CD4-positive, alpha-beta T cell treated with Interferon alpha-2 for 1 hour (primary cell): ENCODE results near the gene TUBGCP2.
A peak's percentile ranks its signal among the peaks of the same experiment; 100 is the strongest.

Experiments used
- DNase-seq, 2 donors: peaks; one replicate each; pipeline ENCODE4 v3.0.0-alpha.2; 2020 to 2022

The TUBGCP2 gene

DNA sequence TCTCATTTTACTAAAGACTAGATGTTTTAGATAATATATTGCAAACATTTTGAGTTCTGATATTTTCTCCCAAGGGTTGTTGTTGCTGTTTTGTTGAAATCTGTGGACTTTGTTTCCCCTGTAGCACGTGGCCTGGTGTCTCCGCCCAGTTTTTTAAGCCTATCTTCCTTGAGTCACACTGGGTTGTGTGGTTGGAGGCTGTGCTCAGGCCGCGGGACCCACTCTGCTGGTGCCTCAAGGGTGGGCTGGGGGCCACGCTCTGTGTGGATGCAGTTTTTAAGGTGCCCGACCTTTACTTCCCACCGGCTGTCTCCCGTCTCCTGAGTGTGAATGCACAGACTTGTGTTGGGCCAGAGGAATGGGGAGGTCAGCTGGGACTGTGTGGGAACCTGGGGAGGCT, 34.3 kb upstream of the TUBGCP2 start:
- DNase-seq: no peak

DNA sequence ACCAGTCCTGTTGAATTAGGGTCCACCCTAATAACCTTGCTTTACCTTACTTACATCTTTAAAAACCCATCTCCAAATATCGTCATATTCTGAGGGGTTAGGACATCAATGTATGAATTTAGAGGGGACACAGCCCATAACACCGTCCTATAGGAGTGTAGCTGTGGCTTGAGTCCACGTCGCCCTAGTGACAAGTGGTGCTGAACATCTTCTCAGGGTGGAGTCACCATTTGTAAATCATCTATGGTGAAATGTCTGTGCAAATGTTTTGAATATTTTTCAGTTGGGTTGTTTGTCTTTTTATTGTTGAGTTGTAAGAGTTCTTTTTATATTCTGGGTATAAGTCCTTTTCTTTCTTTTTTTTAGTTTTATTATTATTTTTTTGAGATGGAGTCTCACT, 33.3 kb upstream of the TUBGCP2 start:
- DNase-seq: no peak

DNA sequence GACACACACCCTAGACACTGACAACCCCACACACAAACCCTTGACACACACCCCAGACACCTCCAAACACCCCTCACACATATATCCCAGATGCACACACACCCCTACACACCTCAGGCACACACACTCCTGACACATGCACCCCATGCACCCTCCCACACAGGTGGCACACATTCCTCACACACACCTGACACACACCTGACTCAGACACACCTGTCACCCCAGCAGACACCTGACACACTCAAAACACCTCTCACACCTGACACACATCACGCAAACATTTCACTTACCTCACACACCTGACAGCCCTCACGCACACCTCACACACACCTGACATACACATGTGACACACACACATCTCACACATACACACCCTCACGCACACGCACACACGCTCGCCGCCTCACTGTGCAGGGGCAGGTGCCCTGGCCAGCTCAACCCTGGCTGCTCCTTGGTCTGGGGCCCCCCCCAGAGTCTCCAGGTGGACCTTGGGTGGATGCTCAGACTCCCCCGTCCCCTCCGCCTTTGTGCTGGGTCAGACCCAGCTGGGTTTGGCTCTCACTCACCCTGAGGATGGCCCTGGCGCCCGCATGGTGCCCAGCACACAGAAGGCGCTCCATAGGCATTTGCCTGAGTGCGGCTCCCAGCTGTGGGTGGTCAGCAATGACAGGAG, 31.2 kb upstream of the TUBGCP2 start:
- DNase-seq: no peak

DNA sequence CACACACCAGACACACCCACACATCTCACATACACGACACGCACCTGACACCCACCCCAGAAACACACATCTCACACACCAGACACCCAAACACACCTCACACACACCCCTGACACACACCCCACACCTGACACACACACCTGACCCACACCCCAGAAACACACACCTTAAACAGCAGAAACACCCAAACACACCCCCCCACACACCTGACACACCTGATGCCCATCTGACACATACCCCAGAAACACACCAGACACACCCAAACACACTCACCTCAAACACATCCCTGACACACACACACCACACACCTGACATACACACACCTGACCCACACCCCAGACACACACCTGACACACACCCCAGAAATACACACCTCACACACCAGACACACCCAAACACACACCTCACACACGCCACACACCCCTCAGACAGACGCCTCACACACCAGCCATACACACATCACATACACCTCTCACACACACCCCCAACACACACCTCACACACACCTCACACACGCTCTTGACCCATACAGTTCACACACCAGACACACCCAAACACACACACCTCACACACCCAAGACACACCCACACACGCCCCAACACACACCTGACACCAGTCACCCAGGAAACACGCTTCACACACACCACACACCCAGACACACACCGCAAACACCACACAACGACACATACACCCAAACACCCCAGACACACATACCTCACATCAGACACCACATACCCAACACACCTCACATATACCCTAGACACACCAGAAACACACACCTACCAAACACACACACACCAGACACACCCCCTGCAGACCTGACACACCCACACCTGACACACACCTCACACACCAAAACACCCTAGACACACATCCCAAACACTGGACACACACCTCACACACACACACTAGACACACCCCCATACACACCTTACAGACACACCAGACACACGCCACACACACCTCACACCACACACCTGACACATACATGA, 29.7 kb upstream of the TUBGCP2 start:
- DNase-seq: no peak

DNA sequence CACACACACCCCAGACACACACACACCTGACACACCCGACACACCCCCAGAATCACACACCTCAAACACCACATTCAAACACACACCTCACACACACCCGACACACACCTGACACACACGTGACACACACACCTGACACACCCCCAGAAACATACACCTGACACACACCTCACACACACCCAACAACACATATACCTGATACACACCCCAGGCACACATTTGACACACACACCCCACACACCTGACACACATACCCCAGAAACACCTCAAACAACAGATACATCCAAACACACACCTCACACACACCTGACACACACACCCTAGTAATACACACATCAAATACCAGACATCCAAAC, 28.7 kb upstream of the TUBGCP2 start:
- DNase-seq: no peak

DNA sequence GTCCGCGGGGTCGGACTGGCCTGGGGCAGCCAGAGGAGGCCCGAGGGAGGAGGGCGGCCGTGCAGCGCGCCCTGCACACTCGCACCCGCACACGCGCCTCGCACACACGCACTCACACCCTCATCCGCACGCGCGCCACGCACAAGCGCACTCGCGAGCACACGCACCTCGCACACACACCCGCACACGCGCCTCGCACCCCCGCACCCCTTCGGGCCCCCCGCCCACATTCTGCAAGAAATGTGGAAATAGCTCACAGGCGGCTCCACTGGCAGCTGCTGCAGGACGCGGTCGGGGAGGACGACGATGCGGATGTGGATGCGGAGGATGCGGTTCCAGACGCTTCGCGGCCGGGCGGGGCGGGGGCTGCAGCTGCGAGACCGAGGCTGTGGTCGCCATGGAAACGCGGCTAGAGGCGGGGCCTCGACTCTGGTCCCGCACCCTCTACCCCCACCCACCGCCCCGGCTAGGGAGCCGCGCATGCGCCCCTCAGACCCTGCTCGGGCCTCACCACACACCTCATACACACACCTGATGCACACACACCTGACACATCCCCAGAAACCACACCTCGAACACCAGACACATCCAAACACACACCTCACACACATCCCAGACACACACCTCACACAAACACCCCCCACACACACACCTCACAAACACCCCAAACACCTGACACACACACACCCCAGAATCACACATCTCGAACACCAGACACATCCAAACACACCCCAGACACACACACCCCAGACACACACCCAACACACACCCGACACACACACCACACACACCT, 28.1 kb upstream of the TUBGCP2 start, which contains the start of gene CALY:
CALY (minus strand) TSS at position 320 of the 793 bp plus-strand sequence. CDS start 7,907 bp downstream, outside the sequence.
- DNase-seq: peak; percentile 88 to 91

DNA sequence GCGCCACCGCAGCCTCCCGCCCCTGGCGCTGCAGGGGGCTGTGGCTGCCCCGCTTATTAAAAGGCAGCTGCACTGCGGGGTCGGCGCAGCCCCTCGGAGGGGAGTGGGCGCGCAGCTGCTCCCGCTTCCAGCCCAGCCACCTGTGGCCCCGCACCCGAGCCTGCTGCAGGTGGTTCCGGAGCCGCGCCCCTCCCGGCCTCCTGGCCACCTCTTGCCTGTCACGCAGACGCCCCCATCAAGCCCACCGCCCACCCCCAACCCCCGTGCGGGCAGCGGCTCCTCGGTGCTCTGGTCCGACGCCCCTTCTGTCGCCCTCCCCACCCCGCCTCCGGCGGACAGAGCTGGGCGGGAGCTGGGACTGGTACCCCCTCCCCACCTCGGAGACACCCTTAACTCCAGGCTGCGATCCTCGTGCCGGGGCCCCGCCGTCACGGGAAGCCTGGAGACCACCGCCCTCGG, 27.5 kb upstream of the TUBGCP2 start:
- no peak for DNase-seq

DNA sequence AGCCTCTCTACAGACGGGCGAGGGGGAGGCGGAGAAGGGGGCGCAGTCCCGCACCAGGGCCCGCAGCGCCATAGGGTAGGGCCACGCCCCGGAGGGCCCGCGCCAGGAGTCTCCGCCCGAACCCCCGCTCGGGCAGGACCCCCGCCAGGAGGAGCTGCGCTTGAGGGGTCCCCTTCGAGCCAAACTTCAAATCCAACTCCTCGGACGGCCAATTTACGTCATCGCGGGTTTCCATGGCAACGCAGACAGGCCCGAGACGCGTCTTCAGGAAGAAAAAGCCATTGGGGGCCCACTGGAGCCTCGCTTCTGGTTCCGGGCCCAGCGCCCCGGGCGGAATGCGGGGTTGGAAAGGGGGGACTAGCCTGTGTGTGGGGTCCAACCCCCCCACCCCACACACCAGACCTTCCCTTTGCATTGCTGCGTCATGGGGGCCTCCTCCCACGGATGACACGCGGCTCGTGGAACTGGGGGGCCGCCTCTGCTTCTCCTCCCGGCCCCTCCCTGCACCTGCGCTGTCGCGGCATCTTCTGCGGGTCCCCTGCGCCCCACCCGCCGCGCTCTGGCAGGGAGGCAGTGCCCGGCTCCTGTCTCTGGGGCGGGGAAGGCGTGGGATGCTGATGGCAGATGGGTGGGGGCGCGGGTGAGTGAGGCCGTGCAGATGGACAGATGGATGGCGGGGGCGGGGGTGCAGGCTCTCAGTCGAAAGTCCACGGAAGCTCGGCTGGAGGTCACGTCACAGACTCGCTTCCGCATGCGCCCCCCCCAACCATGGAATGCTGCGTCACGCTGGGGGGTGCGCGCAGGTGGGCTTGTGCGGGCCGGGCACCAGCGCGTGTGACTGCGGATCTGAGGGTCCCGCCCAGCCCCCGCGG, 26.8 kb upstream of the TUBGCP2 start:
- DNase-seq: peak; percentile 86 to 87

DNA sequence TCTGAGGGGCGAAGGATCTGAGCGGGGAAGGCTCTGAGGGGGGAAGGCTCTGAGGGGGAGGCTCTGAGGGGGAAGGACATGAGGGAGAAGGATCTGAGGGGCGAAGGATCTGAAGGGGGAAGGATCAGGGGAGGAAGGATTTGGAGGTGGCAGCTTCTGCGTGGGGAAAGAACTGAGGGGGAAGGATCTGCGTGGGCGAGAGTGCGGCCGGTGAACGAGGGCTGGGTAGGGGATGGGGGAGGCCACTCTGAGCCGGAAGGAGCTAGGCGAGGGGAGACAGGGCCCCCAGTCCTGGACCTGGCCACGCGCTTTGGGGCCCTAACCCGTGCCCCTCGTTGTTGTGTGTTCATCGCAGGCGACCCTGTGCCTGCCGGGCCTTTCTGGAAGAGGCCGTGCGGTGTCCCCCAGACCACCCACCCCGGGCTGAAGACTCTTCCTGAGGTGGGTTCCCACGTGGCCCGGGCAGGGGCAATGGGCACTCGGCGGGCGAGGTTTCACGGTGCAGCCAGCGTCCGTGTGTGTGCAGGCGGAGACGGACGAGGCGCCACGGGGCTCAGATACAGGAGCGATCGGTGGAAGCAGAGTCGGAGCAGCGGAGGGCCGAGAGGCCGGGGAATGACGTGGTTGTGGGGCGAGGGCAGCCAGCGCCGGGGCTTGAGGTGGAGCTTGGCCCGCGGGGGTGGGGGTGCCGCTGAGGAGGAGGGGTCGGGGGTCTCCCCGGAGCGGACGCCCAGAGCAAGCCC, 26.0 kb upstream of the TUBGCP2 start:
- DNase-seq: peak in 1 of 2 donors; percentile 20

DNA sequence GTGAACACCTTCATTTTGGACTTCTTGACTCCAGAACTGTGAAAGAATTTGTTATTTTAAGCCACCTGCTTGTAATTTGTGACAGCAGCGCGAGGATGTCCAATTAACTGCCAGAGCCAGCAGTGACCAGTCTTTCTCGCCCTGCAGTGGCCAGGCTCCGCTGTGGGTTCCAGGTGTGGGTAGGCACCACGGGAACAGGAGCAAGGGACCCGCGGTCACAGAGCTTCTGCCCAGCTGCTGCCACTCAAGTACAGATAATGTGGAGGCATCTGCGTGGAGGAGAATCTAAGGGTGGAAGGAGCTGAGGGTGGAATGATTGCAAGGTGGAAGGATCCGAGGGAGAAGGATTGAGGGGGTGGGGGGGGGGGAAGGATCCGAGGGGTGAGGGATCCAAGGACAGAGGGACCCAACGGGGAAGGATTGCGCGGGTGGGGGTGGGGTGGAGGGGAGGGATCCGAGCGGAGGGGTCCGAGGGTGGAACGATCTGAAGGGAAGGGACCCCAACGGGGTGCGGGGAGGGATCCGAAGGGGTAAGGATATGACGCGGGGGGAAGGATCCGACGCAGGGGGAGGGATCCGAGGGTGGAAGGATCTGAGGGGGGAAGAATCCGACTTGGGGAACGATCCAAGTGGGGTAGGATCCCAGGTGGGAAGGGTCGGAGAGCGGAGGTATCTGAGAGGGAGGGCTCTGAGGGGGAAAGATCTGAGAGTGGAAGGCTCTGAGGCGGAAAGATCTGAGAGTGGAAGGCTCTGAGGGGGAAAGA, 24.4 kb upstream of the TUBGCP2 start:
- DNase-seq: no peak

DNA sequence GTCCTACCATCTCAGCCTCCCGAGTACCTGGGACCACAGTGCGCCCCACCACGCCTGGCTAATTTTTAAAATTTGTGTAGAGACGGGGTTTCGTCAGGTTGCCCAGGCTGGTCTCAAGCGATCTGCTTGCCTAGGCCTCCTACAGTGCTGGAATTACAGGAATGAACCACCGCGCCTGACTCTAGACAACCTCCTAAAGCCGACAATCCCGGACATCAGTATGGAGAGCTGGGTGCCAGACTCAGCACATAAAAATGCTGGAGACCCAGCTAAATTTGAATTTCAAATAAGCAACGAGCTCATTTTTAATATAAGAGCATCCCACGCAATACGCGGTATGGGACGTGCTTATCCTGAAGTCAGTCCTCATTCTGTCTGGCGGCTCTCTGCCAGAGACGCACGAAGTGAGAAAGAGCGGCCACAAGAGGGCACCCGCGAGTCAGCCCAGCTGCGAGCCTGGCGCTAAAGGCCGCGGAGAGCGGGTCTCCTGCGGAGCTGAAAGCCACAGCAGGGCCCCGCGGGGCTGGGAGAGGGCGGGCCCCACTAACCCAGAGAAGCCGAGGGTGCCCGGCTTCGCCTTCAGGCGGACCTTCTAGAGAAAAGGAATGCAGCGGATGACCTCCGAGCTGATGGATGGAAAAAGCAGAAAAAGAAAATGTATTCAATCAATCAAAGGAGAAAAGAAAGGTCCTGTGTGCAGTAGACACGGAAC, 21.0 kb upstream of the TUBGCP2 start:
- DNase-seq: peak; percentile 83 to 89

DNA sequence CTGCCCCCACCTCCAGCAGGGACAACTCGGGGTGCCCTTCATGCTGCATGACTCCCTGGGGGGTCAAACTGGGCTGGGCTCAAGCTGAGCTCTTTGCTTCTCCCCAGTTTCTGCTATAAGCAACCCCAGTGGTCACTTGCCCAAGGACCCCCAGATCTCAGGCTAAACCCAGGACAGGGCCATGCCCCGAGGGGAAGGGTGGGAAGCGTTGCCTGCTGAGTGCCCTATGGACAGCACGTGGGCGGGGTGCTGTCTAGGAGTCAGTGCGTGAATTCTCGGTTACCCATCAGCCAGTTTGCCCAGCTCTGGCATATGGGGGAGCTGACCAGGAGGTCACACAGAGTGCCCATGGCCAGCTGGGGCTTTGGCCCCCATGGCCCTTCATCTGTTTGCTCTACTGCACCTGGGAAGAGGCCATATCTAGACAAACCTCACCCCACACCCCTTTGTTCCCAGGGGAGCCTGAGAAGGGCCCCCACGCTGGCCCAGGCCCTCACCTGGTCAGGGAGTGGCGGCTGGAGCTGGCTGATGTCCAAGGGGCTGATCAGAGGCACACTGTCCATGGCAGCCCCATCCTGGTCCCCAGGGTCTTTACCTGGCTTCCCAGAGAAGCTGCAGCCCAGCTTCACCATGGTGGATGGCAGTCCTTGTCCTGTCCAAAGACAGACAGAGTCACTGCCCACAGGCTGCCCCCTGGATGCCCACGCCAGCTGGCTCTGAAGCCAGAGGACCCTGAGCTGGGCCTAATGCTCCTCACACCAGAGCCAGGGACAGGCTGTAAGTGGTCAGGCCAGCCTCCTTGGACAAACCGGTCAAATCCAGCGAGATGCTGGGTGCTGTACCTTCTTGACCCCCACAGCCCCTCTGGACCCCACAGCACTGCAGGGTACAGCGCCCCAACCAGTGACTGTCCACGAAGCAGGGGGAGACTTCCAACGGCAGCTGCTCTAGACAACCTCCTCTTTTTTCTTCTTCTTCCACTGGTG, 20.0 kb upstream of the TUBGCP2 start:
- DNase-seq: no peak

DNA sequence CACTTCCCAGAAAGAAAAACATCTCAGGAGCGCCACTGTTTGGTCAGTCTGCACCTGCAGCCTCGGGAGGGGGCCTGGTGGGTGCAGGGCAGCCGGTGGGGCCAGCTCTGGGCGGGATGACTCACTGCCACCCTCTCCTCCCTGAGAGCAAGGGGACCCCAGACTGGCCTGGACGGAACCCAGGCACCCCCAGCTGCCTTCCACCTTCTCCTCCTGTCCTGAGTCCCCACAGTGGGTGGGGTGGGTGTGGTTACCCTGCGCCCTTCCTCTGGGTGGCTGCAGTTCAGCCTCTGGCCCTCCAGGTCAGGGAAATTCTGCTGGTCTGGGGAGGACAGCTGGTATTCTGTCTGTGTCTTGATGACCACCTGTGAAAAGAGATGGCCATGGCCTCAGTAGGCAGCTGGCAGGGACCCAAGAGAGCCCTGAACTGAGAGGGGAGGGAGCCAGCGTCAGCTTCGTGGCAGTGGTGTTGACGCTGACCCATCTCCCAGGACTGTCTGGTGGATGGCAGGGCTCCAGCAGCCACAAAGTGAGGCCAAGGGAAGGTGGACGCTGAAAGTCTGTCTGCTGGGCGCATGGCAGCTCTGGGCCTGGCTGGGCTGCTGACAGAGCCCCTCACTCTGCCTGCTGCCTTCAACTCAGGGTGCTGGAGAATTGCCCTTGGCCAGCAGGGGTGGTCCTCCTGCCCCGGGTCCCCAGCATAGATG, 19.1 kb upstream of the TUBGCP2 start:
- no peak for DNase-seq

DNA sequence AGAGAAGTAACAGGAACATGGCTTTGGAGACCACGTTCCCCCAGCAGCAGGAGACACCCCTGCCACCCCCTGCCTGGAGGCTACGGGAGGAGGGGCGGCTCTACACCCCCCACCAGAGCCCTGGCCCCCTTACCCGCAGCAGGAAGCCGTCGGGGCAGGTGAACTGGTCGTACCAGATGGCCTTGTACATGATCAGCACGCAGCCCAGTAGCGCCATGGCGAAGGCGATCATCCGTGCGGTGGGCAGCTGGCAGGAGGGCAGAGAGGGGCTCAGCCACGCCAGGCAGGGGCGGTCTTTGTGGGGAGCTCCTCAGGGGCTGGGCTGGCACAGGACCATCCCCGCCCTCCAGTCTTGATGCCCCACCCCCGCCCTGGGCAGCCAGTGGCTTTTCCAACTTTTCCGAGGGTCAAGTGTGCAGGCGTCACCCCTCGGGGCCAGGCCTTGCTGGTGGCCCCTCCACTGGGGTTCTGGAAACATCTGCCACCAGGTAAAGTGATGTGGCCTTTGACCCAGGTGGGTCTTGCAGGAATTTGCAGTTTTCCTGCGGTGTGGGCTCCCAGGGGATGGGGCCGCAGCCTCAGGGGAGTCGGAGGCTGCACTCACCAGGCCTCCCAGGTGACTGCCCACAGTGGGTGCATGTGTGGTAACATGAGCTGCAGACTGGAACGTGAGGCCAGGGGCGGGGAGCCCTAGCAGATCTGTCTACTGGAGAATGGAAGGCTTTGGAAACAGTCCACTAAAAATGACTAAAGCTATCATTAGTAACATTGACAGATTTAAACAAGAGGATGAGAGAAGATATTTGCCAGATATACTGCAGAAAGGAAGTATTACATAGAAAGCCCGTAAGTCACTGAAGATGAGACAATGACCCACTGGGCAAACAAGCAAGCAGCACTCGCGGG, 18.3 kb upstream of the TUBGCP2 start:
- DNase-seq: no peak

DNA sequence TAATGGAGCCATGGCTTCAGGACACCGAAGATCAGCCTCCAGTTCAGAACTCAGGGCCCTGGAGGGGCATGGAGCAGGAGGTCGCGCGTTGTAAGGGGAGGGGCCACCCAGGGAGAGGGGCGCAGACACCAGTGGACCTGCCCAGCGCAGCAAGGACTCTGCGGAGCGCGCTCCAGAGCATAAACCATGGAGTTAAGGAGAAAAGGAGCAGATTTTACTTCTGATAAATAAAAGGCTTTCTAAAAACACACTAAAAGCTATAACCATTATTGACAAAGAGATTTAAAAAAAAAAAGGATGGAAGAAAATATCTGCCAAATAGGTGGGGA, 17.5 kb upstream of the TUBGCP2 start:
- DNase-seq: no peak

DNA sequence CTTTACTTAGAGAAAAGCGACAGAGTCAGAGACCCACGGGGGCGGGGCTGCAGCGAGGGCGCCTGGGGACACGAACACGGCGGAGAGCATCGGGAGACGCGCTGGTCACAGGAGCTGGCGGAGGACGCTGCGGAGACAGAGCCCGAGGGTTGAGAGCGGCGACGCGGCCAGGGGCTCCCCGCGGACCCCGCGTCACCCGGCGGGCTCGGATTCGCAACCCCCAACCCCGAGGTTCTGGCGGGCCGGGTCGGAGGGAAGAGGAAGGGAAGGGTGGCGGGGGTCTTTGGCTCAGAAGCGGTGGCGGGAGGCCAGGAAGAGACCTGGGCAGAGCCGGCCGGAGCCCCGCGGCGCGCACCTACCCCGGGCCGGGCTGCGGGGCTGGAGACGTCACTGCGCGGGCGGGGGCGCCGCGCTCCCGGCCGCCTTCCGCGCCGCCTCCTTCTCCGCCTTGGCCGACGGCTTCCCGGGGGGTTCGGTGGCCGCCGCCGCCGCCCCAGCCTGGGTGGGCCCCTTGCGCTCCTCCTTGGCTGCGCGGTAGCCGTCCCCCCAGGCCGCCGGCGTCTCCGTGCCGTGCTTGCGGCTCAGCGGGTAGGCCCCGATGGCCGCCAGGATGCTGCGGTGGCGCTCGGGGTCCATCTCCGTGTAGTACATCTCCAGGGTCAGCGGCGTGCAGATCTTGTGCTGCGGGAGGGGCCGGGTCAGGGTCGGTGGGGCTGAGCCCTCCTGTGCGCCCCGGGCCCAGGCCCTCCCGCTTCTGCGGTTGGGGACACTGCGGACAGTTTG, 17.0 kb upstream of the TUBGCP2 start:
- DNase-seq: peak in 1 of 2 donors; percentile 38
